OCI-LY3 (cell line): Measurements from ENCODE around the gene KCNS1.
A peak's percentile ranks its signal among the peaks of the same experiment; 100 is the strongest.

Experiments used
- H2AFZ ChIP-seq: fragments of 200-600, 300-600 bp; shearing (Covaris generic); 2 replicates; pipeline ENCODE4 v1.6.0; 2014; ENCODE audit warnings: antibody characterized with exemption, low read depth, low read length
- H3K27ac ChIP-seq: fragments of 200-600, 300-600 bp; sonication (generic); 2 replicates; pipeline ENCODE4 v1.5.1; 2014; ENCODE audit warnings: mild to moderate bottlenecking, low read length, moderate library complexity, mixed read lengths
- H3K27me3 ChIP-seq: fragments of 200-600, 300-600 bp; sonication (generic); 2 replicates; pipeline ENCODE4 v1.6.1; 2014; ENCODE audit warnings: low read depth, low read length, mixed read lengths
- H3K36me3 ChIP-seq: fragments of 200-600, 300-600 bp; sonication (generic); replicated peaks from 2 replicates; pipeline ENCODE3; 2014; ENCODE audit warnings: low read depth, low read length, mixed read lengths
- H3K4me1 ChIP-seq: fragments of 300-600, 200-600 bp; sonication (generic); 2 replicates; pipeline ENCODE4 v1.6.1; 2014; ENCODE audit warnings: low read length, mixed read lengths
- H3K4me2 ChIP-seq: fragments of 200-600, 300-600 bp; sonication (generic); 2 replicates; pipeline ENCODE4 v1.6.1; 2014; ENCODE audit warnings: low read length, mixed read lengths
- H3K4me3 ChIP-seq: fragments of 300-600, 200-600 bp; sonication (generic); 2 replicates; pipeline ENCODE4 v1.5.1; 2014; ENCODE audit warnings: antibody characterized with exemption, mild to moderate bottlenecking, low read length, moderate library complexity
- H3K79me2 ChIP-seq: fragments of 300-600, 200-600 bp; shearing (Covaris generic); 2 replicates; pipeline ENCODE4 v1.6.1; 2014; ENCODE audit warnings: mild to moderate bottlenecking, low read length, mixed read lengths
- H3K9ac ChIP-seq: fragments of 300-600, 200-600 bp; shearing (Covaris generic); 2 replicates; pipeline ENCODE4 v1.6.0; 2014; ENCODE audit warnings: mild to moderate bottlenecking, low read length, moderate library complexity
- H3K9me3 ChIP-seq: fragments of 200-600, 300-600 bp; shearing (Covaris generic); 2 replicates; pipeline ENCODE4 v1.6.1; 2014; ENCODE audit warnings: low read length, mixed read lengths; ENCODE audit not compliant: insufficient read depth
- H4K20me1 ChIP-seq: fragments of 200-600, 300-600 bp; sonication (generic); 2 replicates; pipeline ENCODE4 v1.6.1; 2016; ENCODE audit warnings: low read length, mixed read lengths; ENCODE audit not compliant: insufficient read depth
- CTCF ChIP-seq: fragments of 200-600, 300-600 bp; sonication (generic); IDR thresholded peaks from 2 replicates; pipeline ENCODE4 v1.5.1; 2014; ENCODE audit warnings: antibody characterized with exemption, low read length, low read depth
- EZH2phosphoT487 ChIP-seq: fragments of 200-600 bp; shearing (Covaris generic); IDR thresholded peaks from 2 replicates; pipeline ENCODE4 v1.6.1; 2018; ENCODE audit warnings: antibody characterized with exemption, mixed run types, low read depth

KCNS1 gene

GRCh38 chr20:45087814-45088213, 13.1 kb downstream of the KCNS1 start:
- Histone ChIP-seq H3K4me1 (peaks cover 11% of the 10 kb centered on the region; the same call in 1 of the 2 replicates), H4K20me1 (peaks cover 62% of the 10 kb centered on the region), H3K9me3 (no peaks in the 10 kb centered on the region), H3K9ac (no peak overlapping the region), H3K4me2 (no peak overlapping the region), H3K4me3 (no peak overlapping the region), H3K27ac (no peak overlapping the region), H3K27me3 (no peaks in the 10 kb centered on the region), H3K36me3 (peaks cover 95% of the 10 kb centered on the region), H2AFZ (no peak overlapping the region), H3K79me2 (peaks cover 27% of the 10 kb centered on the region)
- no peak for TF ChIP-seq CTCF
- TF ChIP-seq EZH2phosphoT487, result no peak

- Histone ChIP-seq H3K9me3 (no peaks in the 10 kb centered on the region), H3K9ac (no peak overlapping the region), H3K79me2 (peaks cover 32% of the 10 kb centered on the region), H3K4me1 (peaks cover 11% of the 10 kb centered on the region; the same call in 1 of the 2 replicates), H4K20me1 (peaks cover 61% of the 10 kb centered on the region), H3K36me3 (peaks cover 95% of the 10 kb centered on the region), H3K4me2 (no peak overlapping the region), H3K27me3 (no peaks in the 10 kb centered on the region), H2AFZ (no peak overlapping the region), H3K27ac (peak overlapping the region; percentile 8), H3K4me3 (no peak overlapping the region)
- TF ChIP-seq EZH2phosphoT487, result no peak
- TF ChIP-seq CTCF, result no peak
Measured at GRCh38 chr20:45087097-45087790, 13.7 kb downstream of the KCNS1 start.

- Histone ChIP-seq H3K4me2 (no peak overlapping the region), H3K36me3 (peaks cover 95% of the 10 kb centered on the region), H3K79me2 (peaks cover 41% of the 10 kb centered on the region), H3K9ac (no peak overlapping the region), H3K27ac (0 out of 2 replicates have a peak overlapping the region, but pooled peaks have one; percentile 0), H3K27me3 (no peaks in the 10 kb centered on the region), H3K9me3 (no peaks in the 10 kb centered on the region), H2AFZ (no peak overlapping the region), H3K4me3 (no peak overlapping the region), H4K20me1 (peaks cover 62% of the 10 kb centered on the region), H3K4me1 (peaks cover 11% of the 10 kb centered on the region; the same call in 1 of the 2 replicates)
- peak; percentile 40 for TF ChIP-seq CTCF
- no peak for TF ChIP-seq EZH2phosphoT487
Measured at GRCh38 chr20:45085867-45086266, 15.1 kb downstream of the KCNS1 start.

GRCh38 chr20:45085289-45085688, 15.6 kb downstream of the KCNS1 start:
- Histone ChIP-seq H4K20me1 (peaks cover 68% of the 10 kb centered on the region), H3K9me3 (no peaks in the 10 kb centered on the region), H2AFZ (no peak overlapping the region), H3K4me1 (peaks cover 11% of the 10 kb centered on the region; the same call in 1 of the 2 replicates), H3K36me3 (peaks cover 95% of the 10 kb centered on the region), H3K27ac (no peak overlapping the region), H3K9ac (no peak overlapping the region), H3K4me3 (no peak overlapping the region), H3K79me2 (peaks cover 47% of the 10 kb centered on the region), H3K4me2 (no peak overlapping the region), H3K27me3 (no peaks in the 10 kb centered on the region)
- no peak for TF ChIP-seq EZH2phosphoT487
- TF ChIP-seq CTCF, result no peak
